HCT116 (cell line): ENCODE data around the gene SNX20.

ENCODE experiments used
- ATF3 ChIP-seq: IDR thresholded peaks from 2 replicates; pipeline ENCODE4 v1.6.1; 2012
- CEBPB ChIP-seq: IDR thresholded peaks from 2 replicates; pipeline ENCODE4 v1.6.1; 2012; ENCODE audit warnings: low read depth
- CTCF ChIP-seq, 3 experiments: fragments of 200-600 bp in 1 of 3; sonication (generic) in 1 of 3; IDR thresholded peaks in 2 of 3; conservative IDR thresholded peaks in 1 of 3; 2 replicates each; pipeline ENCODE4 v1.5.1; 2012 to 2017; ENCODE audit warnings: low read depth in 2 of 3, low read length in 2 of 3, antibody characterized with exemption in 1 of 3, borderline replicate concordance in 1 of 3, control low read depth in 1 of 3, mild to moderate bottlenecking in 1 of 3, mixed read lengths in 1 of 3, mixed run types in 1 of 3, moderate library complexity in 1 of 3; ENCODE audit not compliant: insufficient read depth in 1 of 3
- EZH2 ChIP-seq: fragments of 200-600 bp; sonication (generic); IDR thresholded peaks from 2 replicates; pipeline ENCODE4 v1.6.1; 2017; ENCODE audit warnings: antibody characterized with exemption, mixed run types
- EZH2phosphoT487 ChIP-seq: fragments of 200-600 bp; IDR thresholded peaks from 2 replicates; pipeline ENCODE4 v1.6.1; 2018; ENCODE audit warnings: antibody characterized with exemption, borderline replicate concordance
- JUND ChIP-seq: IDR thresholded peaks from 2 replicates; pipeline ENCODE4 v1.6.1; 2012
- POLR2A ChIP-seq: IDR thresholded peaks from 2 replicates; pipeline ENCODE4 v1.7.0; 2011; ENCODE audit warnings: borderline replicate concordance; ENCODE audit not compliant: insufficient read depth, insufficient read length; ENCODE audit errors: extremely low read depth
- REST ChIP-seq: IDR thresholded peaks from 2 replicates; pipeline ENCODE4 v1.6.1; 2012; ENCODE audit warnings: low read depth
- SIN3A ChIP-seq: IDR thresholded peaks from 2 replicates; pipeline ENCODE4 v1.6.1; 2012; ENCODE audit warnings: low read depth
- SRF ChIP-seq: IDR thresholded peaks from 2 replicates; pipeline ENCODE4 v1.6.1; 2012; ENCODE audit warnings: low read depth

- TF ChIP-seq EZH2phosphoT487 (no peak), CTCF (IDR thresholded peaks at IDR 0.05 in 2 of 3, conservative IDR thresholded peaks at IDR 0.05 in 1 of 3; ENCODE audit: borderline replicate concordance in 1 of 3, insufficient read depth in 1 of 3, low read depth in 2 of 3, low read length in 2 of 3) (no peak), POLR2A (no peak), SRF (no peak), ATF3 (no peak), REST (no peak), CEBPB (no peak), JUND (no peak), SIN3A (no peak), EZH2 (no peak)
These were observed 16.3 kb upstream of the SNX20 start for GRCh38 chr16:50697421-50697715.
